ENCODE measurements around the gene PDLIM5.

The PDLIM5 gene

DNA sequence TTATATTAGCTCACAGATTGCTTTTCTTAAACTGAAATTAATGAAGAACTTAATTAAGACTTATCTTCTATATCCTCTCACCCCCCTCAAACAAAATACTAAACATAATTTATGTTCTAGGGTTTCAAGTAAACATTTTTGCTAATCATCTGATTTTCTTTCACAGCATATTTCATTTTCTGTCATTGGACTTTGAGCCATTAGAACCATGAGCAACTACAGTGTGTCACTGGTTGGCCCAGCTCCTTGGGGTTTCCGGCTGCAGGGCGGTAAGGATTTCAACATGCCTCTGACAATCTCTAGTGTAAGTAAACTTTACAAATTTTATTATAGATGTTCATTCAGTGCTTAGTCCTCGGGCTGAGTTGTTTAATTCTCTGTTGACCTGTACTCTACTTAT, 3.3 kb downstream of the PDLIM5 start:
- H3K9me3 ChIP-seq (ENCODE audit: severe bottlenecking): no peaks in the 10 kb centered on the region
- peaks cover 59% of the 10 kb centered on the region for H3K4me1 ChIP-seq (ENCODE audit: insufficient read depth, poor library complexity, severe bottlenecking)
- TF ChIP-seq, protein P1, sequence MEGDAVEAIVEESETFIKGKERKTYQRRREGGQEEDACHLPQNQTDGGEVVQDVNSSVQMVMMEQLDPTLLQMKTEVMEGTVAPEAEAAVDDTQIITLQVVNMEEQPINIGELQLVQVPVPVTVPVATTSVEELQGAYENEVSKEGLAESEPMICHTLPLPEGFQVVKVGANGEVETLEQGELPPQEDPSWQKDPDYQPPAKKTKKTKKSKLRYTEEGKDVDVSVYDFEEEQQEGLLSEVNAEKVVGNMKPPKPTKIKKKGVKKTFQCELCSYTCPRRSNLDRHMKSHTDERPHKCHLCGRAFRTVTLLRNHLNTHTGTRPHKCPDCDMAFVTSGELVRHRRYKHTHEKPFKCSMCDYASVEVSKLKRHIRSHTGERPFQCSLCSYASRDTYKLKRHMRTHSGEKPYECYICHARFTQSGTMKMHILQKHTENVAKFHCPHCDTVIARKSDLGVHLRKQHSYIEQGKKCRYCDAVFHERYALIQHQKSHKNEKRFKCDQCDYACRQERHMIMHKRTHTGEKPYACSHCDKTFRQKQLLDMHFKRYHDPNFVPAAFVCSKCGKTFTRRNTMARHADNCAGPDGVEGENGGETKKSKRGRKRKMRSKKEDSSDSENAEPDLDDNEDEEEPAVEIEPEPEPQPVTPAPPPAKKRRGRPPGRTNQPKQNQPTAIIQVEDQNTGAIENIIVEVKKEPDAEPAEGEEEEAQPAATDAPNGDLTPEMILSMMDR (IDR thresholded peaks at IDR 0.05; ENCODE audit: poor library complexity, severe bottlenecking): no peak
- no peaks in the 10 kb centered on the region for H3K27me3 ChIP-seq (ENCODE audit: insufficient read depth, poor library complexity, severe bottlenecking)
- DNase-seq (ENCODE audit: low spot score) (no peak), ATAC-seq (ENCODE audit: low read depth) (peak; percentile 6; the same call in 1 of the 3 replicates)
- H3K4me3 ChIP-seq (ENCODE audit: severe bottlenecking): peak overlapping the region; percentile 98
- peak overlapping the region; percentile 82 for H3K27ac ChIP-seq (ENCODE audit: poor library complexity, severe bottlenecking)
- H3K36me3 ChIP-seq (ENCODE audit: low read depth): peaks cover 73% of the 10 kb centered on the region

GRCh38 chr4:94457692-94458106, 6.0 kb downstream of the PDLIM5 start:
- H3K4me1 ChIP-seq (ENCODE audit: insufficient read depth, poor library complexity, severe bottlenecking): peaks cover 68% of the 10 kb centered on the region
- H3K9me3 ChIP-seq (ENCODE audit: severe bottlenecking): no peaks in the 10 kb centered on the region
- TF ChIP-seq, protein P1 (IDR thresholded peaks at IDR 0.05; ENCODE audit: poor library complexity, severe bottlenecking): no peak
- H3K4me3 ChIP-seq (ENCODE audit: severe bottlenecking): no peak overlapping the region
- peak overlapping the region; percentile 17 for H3K27ac ChIP-seq (ENCODE audit: poor library complexity, severe bottlenecking)
- no peaks in the 10 kb centered on the region for H3K27me3 ChIP-seq (ENCODE audit: insufficient read depth, poor library complexity, severe bottlenecking)
- H3K36me3 ChIP-seq (ENCODE audit: low read depth): peaks cover 83% of the 10 kb centered on the region
- ATAC-seq (ENCODE audit: low read depth) (no peak), DNase-seq (ENCODE audit: low spot score) (no peak)

- Histone ChIP-seq H3K9me3 (ENCODE audit: severe bottlenecking) (no peaks in the 10 kb centered on the region), H3K4me3 (ENCODE audit: severe bottlenecking) (no peak overlapping the region), H3K27me3 (ENCODE audit: insufficient read depth, poor library complexity, severe bottlenecking) (no peaks in the 10 kb centered on the region), H3K4me1 (ENCODE audit: insufficient read depth, poor library complexity, severe bottlenecking) (peaks cover 74% of the 10 kb centered on the region), H3K27ac (ENCODE audit: poor library complexity, severe bottlenecking) (peak overlapping the region; percentile 5), H3K36me3 (ENCODE audit: low read depth) (peaks cover 83% of the 10 kb centered on the region)
- TF ChIP-seq, protein P1 (IDR thresholded peaks at IDR 0.05; ENCODE audit: poor library complexity, severe bottlenecking): no peak
- DNase-seq (ENCODE audit: low spot score): no peak
- no peak for ATAC-seq (ENCODE audit: low read depth)
Observed at GRCh38 chr4:94458682-94459081, 6.9 kb downstream of the PDLIM5 start.

DNA sequence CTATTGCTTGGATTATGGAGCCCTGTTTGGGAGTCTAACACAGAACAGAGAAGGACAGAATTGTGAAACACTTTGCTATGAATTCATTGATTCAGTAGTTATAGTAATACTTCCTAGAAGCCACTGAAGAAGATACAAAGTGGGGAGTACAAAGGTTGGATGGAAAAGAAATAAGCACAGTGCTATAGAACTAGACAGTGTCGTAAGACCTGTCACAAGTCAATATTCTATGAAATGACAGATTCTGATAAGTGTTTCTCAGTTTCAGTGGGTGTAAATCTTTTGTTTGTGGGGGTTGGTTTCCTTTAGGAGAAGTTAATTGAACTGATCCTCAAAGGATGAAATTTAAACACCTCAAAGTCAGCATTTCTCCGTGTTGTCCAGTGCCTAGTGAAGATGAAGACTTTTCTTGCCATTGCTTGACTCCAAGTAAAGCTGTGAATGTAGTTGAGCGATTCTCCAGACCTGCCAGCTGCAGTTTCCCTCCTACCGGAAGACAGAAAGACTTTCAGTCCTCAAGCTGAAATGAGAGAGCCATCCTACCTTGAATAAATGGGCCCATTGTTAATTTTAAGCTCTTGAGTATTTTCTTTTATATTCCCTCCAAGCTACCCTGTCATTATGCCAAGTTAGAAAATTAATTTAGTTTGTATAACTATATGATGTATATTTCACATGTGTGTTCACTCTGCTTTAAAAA, 7.9 kb downstream of the PDLIM5 start:
- H3K4me1 ChIP-seq (ENCODE audit: insufficient read depth, poor library complexity, severe bottlenecking): peaks cover 69% of the 10 kb centered on the region
- peaks cover 79% of the 10 kb centered on the region for H3K36me3 ChIP-seq (ENCODE audit: low read depth)
- no peak for DNase-seq (ENCODE audit: low spot score)
- no peaks in the 10 kb centered on the region for H3K9me3 ChIP-seq (ENCODE audit: severe bottlenecking)
- no peaks in the 10 kb centered on the region for H3K27me3 ChIP-seq (ENCODE audit: insufficient read depth, poor library complexity, severe bottlenecking)
- peak overlapping the region; percentile 5 for H3K27ac ChIP-seq (ENCODE audit: poor library complexity, severe bottlenecking)
- TF ChIP-seq, protein P1 (IDR thresholded peaks at IDR 0.05; ENCODE audit: poor library complexity, severe bottlenecking): no peak
- no peak overlapping the region for H3K4me3 ChIP-seq (ENCODE audit: severe bottlenecking)
- ATAC-seq (ENCODE audit: low read depth): no peak

DNA sequence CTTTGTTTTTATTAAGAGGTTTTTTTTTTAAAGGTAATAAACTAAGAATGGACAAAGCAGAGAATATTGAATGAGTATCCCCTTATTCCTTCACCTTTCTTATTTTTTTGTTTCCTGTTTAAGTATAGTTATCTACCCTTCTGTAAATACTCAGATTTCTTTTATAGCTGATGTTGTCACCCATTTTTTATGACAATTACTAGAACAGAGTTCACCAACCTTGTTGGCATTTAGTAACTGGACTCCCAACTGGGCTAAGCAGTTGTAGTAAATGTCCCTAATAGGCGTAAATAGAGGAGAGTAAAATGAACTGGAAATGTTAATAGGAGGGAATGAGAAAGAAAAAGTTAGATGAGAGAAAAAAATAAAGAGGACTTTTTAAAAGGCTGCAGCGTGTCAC, 9.8 kb downstream of the PDLIM5 start:
- Histone ChIP-seq H3K4me3 (ENCODE audit: severe bottlenecking) (no peak overlapping the region), H3K4me1 (ENCODE audit: insufficient read depth, poor library complexity, severe bottlenecking) (peaks cover 52% of the 10 kb centered on the region), H3K27ac (ENCODE audit: poor library complexity, severe bottlenecking) (peak overlapping the region; percentile 16), H3K9me3 (ENCODE audit: severe bottlenecking) (no peaks in the 10 kb centered on the region), H3K36me3 (ENCODE audit: low read depth) (peaks cover 68% of the 10 kb centered on the region), H3K27me3 (ENCODE audit: insufficient read depth, poor library complexity, severe bottlenecking) (no peaks in the 10 kb centered on the region)
- TF ChIP-seq, protein P1 (IDR thresholded peaks at IDR 0.05; ENCODE audit: poor library complexity, severe bottlenecking): no peak
- ATAC-seq (ENCODE audit: low read depth) (no peak), DNase-seq (ENCODE audit: low spot score) (no peak)
